GM18505 (cell line): Measurements from ENCODE around the gene SLC45A3.

Experiments
- ATAC-seq: cut with Tn5 transposase; IDR thresholded peaks from one replicate; pipeline ENCODE4 v1.9.1; 2021; ENCODE audit not compliant: unreplicated experiment
- POLR2A ChIP-seq: IDR thresholded peaks from 4 replicates; pipeline ENCODE4 v1.6.1; 2011; ENCODE audit warnings: borderline replicate concordance; ENCODE audit not compliant: insufficient read depth, insufficient read length; ENCODE audit errors: extremely low read depth

Gene SLC45A3

DNA sequence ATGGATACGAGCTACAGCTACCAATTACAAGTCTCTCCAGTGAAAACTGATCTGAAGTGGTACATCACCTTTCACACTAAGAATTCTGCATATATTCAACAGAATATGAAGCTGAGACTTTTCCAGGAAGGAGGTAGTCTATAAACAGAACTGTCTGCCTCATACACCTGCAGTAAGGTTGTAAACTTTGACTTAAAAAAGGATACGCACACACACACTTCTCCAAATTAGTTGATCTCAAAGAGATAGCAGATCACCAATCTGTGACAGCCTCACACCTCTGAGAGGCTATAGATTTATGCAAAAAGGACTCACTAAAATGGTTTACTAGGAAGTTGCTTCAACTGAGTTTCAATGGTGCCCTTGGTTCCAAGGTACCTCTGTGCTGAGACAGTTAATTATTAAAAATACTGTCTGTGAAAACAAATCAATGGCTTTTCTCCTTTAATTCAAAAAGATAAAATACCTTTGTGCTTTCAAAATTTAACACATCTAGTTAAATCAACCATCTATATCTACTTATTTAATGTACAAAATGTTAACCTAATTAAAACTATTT lies 66.4 kb downstream of the SLC45A3 start:
- no peak for TF ChIP-seq POLR2A
- no peak for ATAC-seq

DNA sequence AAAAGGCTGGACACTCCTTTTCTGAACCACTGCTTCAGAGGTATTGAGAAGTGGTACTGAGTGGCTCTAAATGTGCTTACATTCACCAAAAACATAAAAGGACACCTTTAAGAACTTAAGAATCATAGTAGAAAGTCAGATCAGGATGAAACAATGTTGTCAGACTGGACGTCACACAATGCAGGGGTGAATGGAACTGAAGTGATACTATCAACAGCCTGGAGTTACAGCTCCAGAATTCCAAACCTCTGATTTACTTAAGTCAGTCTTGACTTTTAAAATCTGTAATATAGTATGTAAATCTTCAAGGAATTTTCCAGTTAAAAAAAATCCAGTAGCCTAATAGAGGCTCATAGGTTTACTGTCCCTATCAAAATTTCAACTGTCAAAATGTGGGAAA lies 67.8 kb downstream of the SLC45A3 start:
- TF ChIP-seq POLR2A: no peak
- ATAC-seq: no peak

DNA sequence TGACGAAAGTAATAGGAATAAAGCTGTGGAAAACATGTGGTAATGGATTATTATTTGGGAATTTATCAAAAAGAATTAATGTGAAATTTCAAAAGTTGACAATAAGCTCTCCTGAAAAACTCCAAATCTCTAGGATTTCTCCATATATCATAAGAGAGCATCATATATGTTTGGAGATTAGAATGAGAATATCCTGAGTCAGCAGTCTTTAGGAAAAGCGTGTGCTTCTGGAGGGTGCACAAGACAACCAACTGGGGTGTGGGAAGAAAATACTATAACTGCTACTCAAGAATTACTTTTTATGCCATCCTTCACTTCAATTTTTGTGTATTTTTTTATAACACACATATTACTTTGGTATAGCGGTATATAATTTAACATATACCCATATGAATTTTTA lies 68.2 kb downstream of the SLC45A3 start:
- TF ChIP-seq POLR2A: no peak
- ATAC-seq: no peak

DNA sequence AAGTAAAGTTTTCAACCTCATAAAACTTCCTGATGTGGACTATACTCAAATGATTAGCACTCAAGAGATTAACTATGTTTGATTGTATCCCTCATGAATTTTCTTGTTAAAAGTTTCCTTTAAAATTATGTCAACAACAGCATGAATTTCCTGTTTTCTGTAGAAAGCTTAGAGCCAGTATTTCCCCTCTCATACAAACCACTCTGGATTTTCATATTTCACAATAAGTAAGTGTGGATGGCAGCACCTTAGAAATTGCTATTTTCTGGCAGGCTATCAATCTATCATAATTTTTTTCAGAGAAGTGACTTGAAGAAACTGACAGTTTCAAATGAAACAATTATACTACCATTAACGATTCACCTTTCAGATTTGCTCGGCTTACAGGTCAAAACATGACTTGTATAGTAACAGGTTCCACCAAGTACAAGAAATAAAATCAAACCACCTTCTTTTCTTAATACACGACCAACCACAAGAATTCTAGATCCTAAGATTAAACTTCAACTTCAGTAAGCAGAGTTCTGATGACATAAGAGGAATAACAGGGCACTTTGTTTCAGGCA lies 69.3 kb downstream of the SLC45A3 start:
- TF ChIP-seq POLR2A: no peak
- ATAC-seq: no peak

DNA sequence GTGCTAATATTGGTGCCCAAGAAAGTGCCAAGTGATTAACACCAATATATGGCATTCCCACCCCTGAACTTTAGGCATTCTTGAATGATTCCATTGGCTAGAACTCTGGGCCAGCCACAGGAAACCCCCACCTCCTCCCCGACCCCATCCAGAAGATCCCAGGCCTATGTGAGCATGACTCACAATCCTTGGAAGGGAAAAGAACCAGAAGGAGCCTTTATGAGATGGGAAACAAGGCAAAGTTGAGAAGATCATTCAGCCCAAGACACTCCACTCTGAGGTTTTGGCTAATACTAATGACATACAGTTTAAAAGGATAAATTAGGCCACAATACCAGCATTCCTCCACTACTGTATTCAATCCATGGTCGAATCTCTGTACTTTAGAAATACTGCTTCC lies 70.3 kb downstream of the SLC45A3 start:
- ATAC-seq: no peak
- TF ChIP-seq POLR2A: no peak
